WTC11 (cell line): ENCODE results near the gene PGM2. TPM values are rescaled to one million over a fixed set of nuclear protein-coding genes. Genes with fewer than 3 reads are reported as not detected.

Source experiments
- ATAC-seq: fragments of 200-7000 bp; cut with Tn5 transposase; 2 replicates; pipeline ENCODE4 v1.10.0; 2021; ENCODE audit warnings: mild to moderate bottlenecking, moderate library complexity
- CTCF ChIA-PET: fragments of 300-600 bp; sonication (Branson Sonifier 250); formaldehyde crosslinking; loops from one replicate; lab custom pipeline; 2021; ENCODE audit warnings: antibody characterized with exemption; lab: Charles Lee
- POLR2A ChIA-PET: fragments of 350-600 bp; sonication (Branson Sonifier 250); formaldehyde crosslinking; loops from one replicate; lab custom pipeline; 2021; ENCODE audit warnings: antibody characterized with exemption; lab: Charles Lee
- DNase-seq: peaks from one replicate; pipeline ENCODE4 v3.0.0; 2021; ENCODE audit warnings: low spot score
- H3K27ac Mint-ChIP-seq: 2 replicates; pipeline ENCODE4 v1.8.0; 2021; ENCODE audit warnings: mixed read lengths
- H3K27me3 Mint-ChIP-seq: 2 replicates; pipeline ENCODE4 v1.8.0; 2021; ENCODE audit warnings: low read depth, mild to moderate bottlenecking, moderate library complexity, mixed read lengths
- H3K36me3 Mint-ChIP-seq: 2 replicates; pipeline ENCODE4 v1.8.0; 2021; ENCODE audit warnings: mixed read lengths
- H3K4me1 Mint-ChIP-seq: 2 replicates; pipeline ENCODE4 v1.8.0; 2022; ENCODE audit warnings: mixed read lengths
- H3K4me3 Mint-ChIP-seq: 2 replicates; pipeline ENCODE4 v1.8.0; 2021; ENCODE audit warnings: mild to moderate bottlenecking, moderate library complexity, mixed read lengths
- H3K9me3 Mint-ChIP-seq: 2 replicates; pipeline ENCODE4 v1.8.0; 2021; ENCODE audit warnings: mixed read lengths
- ATF3 ChIP-seq: sonication (generic); formaldehyde crosslinking; conservative IDR thresholded peaks from 2 replicates; pipeline ENCODE4 v1.8.1; 2022; ENCODE audit warnings: mild to moderate bottlenecking, missing genetic modification reagents
- CREM ChIP-seq: sonication (generic); formaldehyde crosslinking; IDR thresholded peaks from 2 replicates; pipeline ENCODE4 v1.8.1; 2022; ENCODE audit warnings: mild to moderate bottlenecking, missing genetic modification reagents, moderate library complexity
- ERG ChIP-seq: fragments of 250-450 bp; sonication (Bioruptor Pico); IDR thresholded peaks from 2 replicates; pipeline ENCODE4 v1.8.0; 2021; ENCODE audit warnings: mild to moderate bottlenecking
- FOXK1 ChIP-seq: sonication (generic); formaldehyde crosslinking; IDR thresholded peaks from 2 replicates; pipeline ENCODE4 v1.8.0; 2022; ENCODE audit warnings: mild to moderate bottlenecking, moderate library complexity, missing genetic modification reagents
- GTF2I ChIP-seq: fragments of 250-450 bp; sonication (Bioruptor Pico); conservative IDR thresholded peaks from 2 replicates; pipeline ENCODE4 v1.4.0; 2021; ENCODE audit warnings: mild to moderate bottlenecking
- NFATC4 ChIP-seq: fragments of 250-450 bp; sonication (Bioruptor Pico); IDR thresholded peaks from 2 replicates; pipeline ENCODE4 v1.9.0; 2021; ENCODE audit warnings: mild to moderate bottlenecking
- PRDM15 ChIP-seq: sonication (generic); formaldehyde crosslinking; IDR thresholded peaks from 2 replicates; pipeline ENCODE4 v1.8.0; 2022; ENCODE audit warnings: missing genetic modification reagents
- RORB ChIP-seq: fragments of 250-450 bp; sonication (Bioruptor Pico); IDR thresholded peaks from 2 replicates; pipeline ENCODE4 v1.9.0; 2021; ENCODE audit warnings: mild to moderate bottlenecking
- TCF7 ChIP-seq: sonication (generic); formaldehyde crosslinking; IDR thresholded peaks from 2 replicates; pipeline ENCODE4 v1.8.0; 2022; ENCODE audit warnings: mild to moderate bottlenecking, low read depth, missing genetic modification reagents, moderate library complexity
- ZNF138 ChIP-seq: sonication (generic); formaldehyde crosslinking; conservative IDR thresholded peaks from 2 replicates; pipeline ENCODE4 v1.8.1; 2022; ENCODE audit warnings: mild to moderate bottlenecking, moderate library complexity, missing genetic modification reagents
- ZNF219 ChIP-seq: sonication (generic); formaldehyde crosslinking; IDR thresholded peaks from 2 replicates; pipeline ENCODE4 v1.8.0; 2023; ENCODE audit warnings: missing genetic modification reagents, mild to moderate bottlenecking, borderline replicate concordance
- ZNF263 ChIP-seq: sonication (generic); formaldehyde crosslinking; IDR thresholded peaks from 2 replicates; pipeline ENCODE4 v1.8.1; 2022; ENCODE audit warnings: low read depth, mild to moderate bottlenecking, moderate library complexity, missing genetic modification reagents
- ZNF396 ChIP-seq: fragments of 250-450 bp; sonication (Bioruptor Pico); IDR thresholded peaks from 2 replicates; pipeline ENCODE4 v1.8.0; 2021; ENCODE audit warnings: mild to moderate bottlenecking, moderate library complexity, borderline replicate concordance
- ZNF671 ChIP-seq: fragments of 250-450 bp; sonication (Bioruptor Pico); IDR thresholded peaks from 2 replicates; pipeline ENCODE4 v1.8.0; 2021; ENCODE audit warnings: mild to moderate bottlenecking
- ZSCAN18 ChIP-seq: fragments of 250-450 bp; sonication (Bioruptor Pico); IDR thresholded peaks from 2 replicates; pipeline ENCODE4 v2.1.2; 2022; ENCODE audit warnings: mild to moderate bottlenecking, moderate library complexity
- total RNA-seq: library from RNA; stranded (reverse); gene quantifications from 3 replicates; pipeline ENCODE4 v1.2.3, GENCODE V29; 2021
- TF ChIP-seq, protein P1 (sequence below): sonication (generic); formaldehyde crosslinking; IDR thresholded peaks from 2 replicates; pipeline ENCODE4 v1.8.1; 2022; ENCODE audit warnings: low read depth, missing genetic modification reagents, borderline replicate concordance
- TF ChIP-seq, protein P2 (sequence below): sonication (generic); formaldehyde crosslinking; IDR thresholded peaks from 2 replicates; pipeline ENCODE4 v1.8.1; 2023; ENCODE audit warnings: mild to moderate bottlenecking, missing genetic modification reagents
- TF ChIP-seq, protein P3 (sequence below): sonication (generic); formaldehyde crosslinking; IDR thresholded peaks from 2 replicates; pipeline ENCODE4 v1.8.1; 2023; ENCODE audit warnings: mild to moderate bottlenecking, missing genetic modification reagents
- TF ChIP-seq, protein P4 (sequence below): sonication (generic); formaldehyde crosslinking; IDR thresholded peaks from 2 replicates; pipeline ENCODE4 v1.8.0; 2022; ENCODE audit warnings: mild to moderate bottlenecking, missing genetic modification reagents

The PGM2 gene
- total RNA-seq, 1 experiment from 2014 or later: 31.4 TPM

- TF ChIP-seq ZNF138 (CRISPR knock-in tag) (no peak), GTF2I (CRISPR knock-in tag) (no peak), ZNF671 (no peak), RORB (CRISPR knock-in tag) (no peak), ZSCAN18 (no peak), CREM (CRISPR knock-in tag) (no peak), ZNF396 (CRISPR knock-in tag) (no peak), ERG (CRISPR knock-in tag) (no peak), ATF3 (no peak)
- TF ChIP-seq, protein P1, sequence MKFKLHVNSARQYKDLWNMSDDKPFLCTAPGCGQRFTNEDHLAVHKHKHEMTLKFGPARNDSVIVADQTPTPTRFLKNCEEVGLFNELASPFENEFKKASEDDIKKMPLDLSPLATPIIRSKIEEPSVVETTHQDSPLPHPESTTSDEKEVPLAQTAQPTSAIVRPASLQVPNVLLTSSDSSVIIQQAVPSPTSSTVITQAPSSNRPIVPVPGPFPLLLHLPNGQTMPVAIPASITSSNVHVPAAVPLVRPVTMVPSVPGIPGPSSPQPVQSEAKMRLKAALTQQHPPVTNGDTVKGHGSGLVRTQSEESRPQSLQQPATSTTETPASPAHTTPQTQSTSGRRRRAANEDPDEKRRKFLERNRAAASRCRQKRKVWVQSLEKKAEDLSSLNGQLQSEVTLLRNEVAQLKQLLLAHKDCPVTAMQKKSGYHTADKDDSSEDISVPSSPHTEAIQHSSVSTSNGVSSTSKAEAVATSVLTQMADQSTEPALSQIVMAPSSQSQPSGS (CRISPR knock-in tag): no peak
- TF ChIP-seq, protein P2, sequence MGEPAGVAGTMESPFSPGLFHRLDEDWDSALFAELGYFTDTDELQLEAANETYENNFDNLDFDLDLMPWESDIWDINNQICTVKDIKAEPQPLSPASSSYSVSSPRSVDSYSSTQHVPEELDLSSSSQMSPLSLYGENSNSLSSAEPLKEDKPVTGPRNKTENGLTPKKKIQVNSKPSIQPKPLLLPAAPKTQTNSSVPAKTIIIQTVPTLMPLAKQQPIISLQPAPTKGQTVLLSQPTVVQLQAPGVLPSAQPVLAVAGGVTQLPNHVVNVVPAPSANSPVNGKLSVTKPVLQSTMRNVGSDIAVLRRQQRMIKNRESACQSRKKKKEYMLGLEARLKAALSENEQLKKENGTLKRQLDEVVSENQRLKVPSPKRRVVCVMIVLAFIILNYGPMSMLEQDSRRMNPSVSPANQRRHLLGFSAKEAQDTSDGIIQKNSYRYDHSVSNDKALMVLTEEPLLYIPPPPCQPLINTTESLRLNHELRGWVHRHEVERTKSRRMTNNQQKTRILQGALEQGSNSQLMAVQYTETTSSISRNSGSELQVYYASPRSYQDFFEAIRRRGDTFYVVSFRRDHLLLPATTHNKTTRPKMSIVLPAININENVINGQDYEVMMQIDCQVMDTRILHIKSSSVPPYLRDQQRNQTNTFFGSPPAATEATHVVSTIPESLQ (CRISPR knock-in tag): no peak
- TF ChIP-seq, protein P3, sequence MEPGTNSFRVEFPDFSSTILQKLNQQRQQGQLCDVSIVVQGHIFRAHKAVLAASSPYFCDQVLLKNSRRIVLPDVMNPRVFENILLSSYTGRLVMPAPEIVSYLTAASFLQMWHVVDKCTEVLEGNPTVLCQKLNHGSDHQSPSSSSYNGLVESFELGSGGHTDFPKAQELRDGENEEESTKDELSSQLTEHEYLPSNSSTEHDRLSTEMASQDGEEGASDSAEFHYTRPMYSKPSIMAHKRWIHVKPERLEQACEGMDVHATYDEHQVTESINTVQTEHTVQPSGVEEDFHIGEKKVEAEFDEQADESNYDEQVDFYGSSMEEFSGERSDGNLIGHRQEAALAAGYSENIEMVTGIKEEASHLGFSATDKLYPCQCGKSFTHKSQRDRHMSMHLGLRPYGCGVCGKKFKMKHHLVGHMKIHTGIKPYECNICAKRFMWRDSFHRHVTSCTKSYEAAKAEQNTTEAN (CRISPR knock-in tag): no peak
These were observed 1.4 kb downstream of the PGM2 start (continued) for GRCh38 chr4:37827802-37828321.

DNA sequence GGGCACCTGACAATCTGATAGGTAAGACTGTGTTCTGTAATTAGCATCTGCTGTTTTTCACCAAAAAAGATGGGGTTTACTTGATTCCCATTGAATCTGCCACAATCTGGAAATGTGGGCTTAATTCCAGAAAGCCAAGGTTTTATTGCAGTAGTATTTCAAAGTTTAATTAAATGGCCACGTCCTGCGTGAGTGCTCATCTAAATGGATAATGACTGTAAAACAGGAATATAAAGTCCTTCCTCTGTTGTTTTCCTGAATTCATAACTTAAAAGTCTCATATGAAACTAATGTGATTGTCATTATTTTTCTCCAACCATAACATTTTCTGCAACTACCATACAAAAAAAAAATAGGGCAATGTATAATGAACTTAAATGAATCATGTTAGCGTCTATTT, 2.4 kb downstream of the PGM2 start:
- H3K27me3 Mint-ChIP-seq: peaks cover 13% of the 10 kb centered on the region
- peaks cover 23% of the 10 kb centered on the region for H3K36me3 Mint-ChIP-seq
- DNase-seq (no peak), ATAC-seq (no peak)
- POLR2A ChIA-PET: no interaction called here
- H3K27ac Mint-ChIP-seq: no peak overlapping the region
- H3K9me3 Mint-ChIP-seq: no peaks in the 10 kb centered on the region
- CTCF ChIA-PET: no interaction called here
- peaks cover 18% of the 10 kb centered on the region for H3K4me1 Mint-ChIP-seq
- H3K4me3 Mint-ChIP-seq: no peak overlapping the region; the same call in 1 of the 2 replicates
- TF ChIP-seq TCF7 (CRISPR knock-in tag) (no peak), PRDM15 (no peak), NFATC4 (CRISPR knock-in tag) (no peak), FOXK1 (no peak), ZNF138 (CRISPR knock-in tag) (no peak), ZNF219 (CRISPR knock-in tag) (no peak), ERG (CRISPR knock-in tag) (no peak), ZNF263 (no peak), CREM (CRISPR knock-in tag) (no peak)
- TF ChIP-seq, protein P1 (CRISPR knock-in tag): no peak
- TF ChIP-seq, protein P4, sequence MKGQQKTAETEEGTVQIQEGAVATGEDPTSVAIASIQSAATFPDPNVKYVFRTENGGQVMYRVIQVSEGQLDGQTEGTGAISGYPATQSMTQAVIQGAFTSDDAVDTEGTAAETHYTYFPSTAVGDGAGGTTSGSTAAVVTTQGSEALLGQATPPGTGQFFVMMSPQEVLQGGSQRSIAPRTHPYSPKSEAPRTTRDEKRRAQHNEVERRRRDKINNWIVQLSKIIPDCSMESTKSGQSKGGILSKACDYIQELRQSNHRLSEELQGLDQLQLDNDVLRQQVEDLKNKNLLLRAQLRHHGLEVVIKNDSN (CRISPR knock-in tag): no peak
